22Rv1 (cell line): ENCODE results near the gene CACNA2D2.

ENCODE experiments used
- CTCF ChIP-seq: fragments of 450-650 bp; IDR thresholded peaks from 2 replicates; pipeline ENCODE4 v1.5.1; 2017; ENCODE audit warnings: mild to moderate bottlenecking
- ZFX ChIP-seq: fragments of 450-650 bp; IDR thresholded peaks from 2 replicates; pipeline ENCODE4 v1.6.1; 2017; ENCODE audit warnings: antibody characterized with exemption, borderline replicate concordance

GRCh38 chr3:50374363-50375257 lies 128.8 kb downstream of the CACNA2D2 start:
- TF ChIP-seq CTCF = no peak
- TF ChIP-seq ZFX = no peak
